Measurements from ENCODE around the gene GAB3.

GRCh38 chrX:154758696-154759095 is 7.8 kb upstream of the GAB3 start:
- TF ChIP-seq CTCF (conservative IDR thresholded peaks at IDR 0.05; ENCODE audit: low read depth in 2 of 2) (no peak), POLR2AphosphoS5 (IDR thresholded peaks at IDR 0.05; ENCODE audit: low read depth) (no peak), EZH2 (IDR thresholded peaks at IDR 0.05; ENCODE audit: low read depth, unreplicated experiment) (no peak), JUNB (IDR thresholded peaks at IDR 0.05; ENCODE audit: unreplicated experiment) (no peak), CREB1 (CRISPR knock-in tag; IDR thresholded peaks at IDR 0.05; ENCODE audit: low read depth) (no peak), STAT1 (IDR thresholded peaks at IDR 0.05; ENCODE audit: unreplicated experiment) (no peak)
- TF ChIP-seq, protein P1, sequence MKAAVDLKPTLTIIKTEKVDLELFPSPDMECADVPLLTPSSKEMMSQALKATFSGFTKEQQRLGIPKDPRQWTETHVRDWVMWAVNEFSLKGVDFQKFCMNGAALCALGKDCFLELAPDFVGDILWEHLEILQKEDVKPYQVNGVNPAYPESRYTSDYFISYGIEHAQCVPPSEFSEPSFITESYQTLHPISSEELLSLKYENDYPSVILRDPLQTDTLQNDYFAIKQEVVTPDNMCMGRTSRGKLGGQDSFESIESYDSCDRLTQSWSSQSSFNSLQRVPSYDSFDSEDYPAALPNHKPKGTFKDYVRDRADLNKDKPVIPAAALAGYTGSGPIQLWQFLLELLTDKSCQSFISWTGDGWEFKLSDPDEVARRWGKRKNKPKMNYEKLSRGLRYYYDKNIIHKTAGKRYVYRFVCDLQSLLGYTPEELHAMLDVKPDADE (IDR thresholded peaks at IDR 0.05) = no peak
- TF ChIP-seq, protein P2, sequence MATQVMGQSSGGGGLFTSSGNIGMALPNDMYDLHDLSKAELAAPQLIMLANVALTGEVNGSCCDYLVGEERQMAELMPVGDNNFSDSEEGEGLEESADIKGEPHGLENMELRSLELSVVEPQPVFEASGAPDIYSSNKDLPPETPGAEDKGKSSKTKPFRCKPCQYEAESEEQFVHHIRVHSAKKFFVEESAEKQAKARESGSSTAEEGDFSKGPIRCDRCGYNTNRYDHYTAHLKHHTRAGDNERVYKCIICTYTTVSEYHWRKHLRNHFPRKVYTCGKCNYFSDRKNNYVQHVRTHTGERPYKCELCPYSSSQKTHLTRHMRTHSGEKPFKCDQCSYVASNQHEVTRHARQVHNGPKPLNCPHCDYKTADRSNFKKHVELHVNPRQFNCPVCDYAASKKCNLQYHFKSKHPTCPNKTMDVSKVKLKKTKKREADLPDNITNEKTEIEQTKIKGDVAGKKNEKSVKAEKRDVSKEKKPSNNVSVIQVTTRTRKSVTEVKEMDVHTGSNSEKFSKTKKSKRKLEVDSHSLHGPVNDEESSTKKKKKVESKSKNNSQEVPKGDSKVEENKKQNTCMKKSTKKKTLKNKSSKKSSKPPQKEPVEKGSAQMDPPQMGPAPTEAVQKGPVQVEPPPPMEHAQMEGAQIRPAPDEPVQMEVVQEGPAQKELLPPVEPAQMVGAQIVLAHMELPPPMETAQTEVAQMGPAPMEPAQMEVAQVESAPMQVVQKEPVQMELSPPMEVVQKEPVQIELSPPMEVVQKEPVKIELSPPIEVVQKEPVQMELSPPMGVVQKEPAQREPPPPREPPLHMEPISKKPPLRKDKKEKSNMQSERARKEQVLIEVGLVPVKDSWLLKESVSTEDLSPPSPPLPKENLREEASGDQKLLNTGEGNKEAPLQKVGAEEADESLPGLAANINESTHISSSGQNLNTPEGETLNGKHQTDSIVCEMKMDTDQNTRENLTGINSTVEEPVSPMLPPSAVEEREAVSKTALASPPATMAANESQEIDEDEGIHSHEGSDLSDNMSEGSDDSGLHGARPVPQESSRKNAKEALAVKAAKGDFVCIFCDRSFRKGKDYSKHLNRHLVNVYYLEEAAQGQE (IDR thresholded peaks at IDR 0.05; ENCODE audit: unreplicated experiment) = no peak
